GM19372 (cell line): ENCODE results near the gene SYNJ2.

Experiments
- ATAC-seq: cut with Tn5 transposase; IDR thresholded peaks from one replicate; pipeline ENCODE4 v1.9.1; 2021; ENCODE audit warnings: mild to moderate bottlenecking, low read depth, moderate library complexity; ENCODE audit not compliant: unreplicated experiment

Gene SYNJ2

DNA sequence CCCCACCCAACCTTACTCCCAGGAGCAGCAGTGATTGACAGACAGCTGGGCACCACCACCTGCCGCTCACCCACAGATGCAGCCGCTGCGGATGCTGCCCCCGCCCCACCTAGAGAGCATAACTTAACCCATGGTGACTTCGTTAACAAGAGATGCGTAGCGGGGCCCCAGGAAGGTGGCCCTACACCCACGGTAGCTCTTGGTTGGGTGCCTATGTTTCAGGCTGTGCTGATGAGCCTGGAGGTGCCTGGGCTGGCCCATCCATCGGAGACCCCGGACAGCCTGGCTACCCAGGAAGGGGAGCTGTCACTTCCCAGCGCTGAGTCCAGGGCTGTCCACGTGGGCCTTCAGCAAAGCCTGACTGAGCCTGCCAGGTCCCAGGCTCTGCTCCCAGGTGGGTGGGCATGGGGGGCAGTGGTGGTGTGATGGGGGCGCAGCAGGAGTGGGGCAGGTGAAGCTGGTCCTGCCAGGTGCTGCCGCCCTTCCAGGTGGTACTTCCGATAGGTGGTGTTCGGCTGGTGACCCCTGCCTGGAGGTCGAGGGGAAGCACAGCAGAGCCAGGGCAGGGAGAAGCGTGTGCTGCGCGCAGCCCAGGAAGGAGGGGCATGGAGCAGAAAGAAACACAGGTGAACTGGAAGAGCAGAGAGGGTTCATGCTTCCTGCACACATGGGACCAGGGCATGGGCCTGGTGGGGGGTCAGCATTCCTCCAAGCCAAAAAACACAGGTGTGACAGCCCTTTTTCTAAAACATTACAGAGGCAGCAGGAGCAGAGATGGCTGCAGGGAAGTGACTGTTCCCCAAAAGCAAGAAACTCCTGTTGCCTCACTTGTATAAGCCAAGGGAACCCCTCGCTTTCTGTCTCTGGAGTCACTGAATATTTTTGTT, 56.9 kb downstream of the SYNJ2 start:
- no peak for ATAC-seq

DNA sequence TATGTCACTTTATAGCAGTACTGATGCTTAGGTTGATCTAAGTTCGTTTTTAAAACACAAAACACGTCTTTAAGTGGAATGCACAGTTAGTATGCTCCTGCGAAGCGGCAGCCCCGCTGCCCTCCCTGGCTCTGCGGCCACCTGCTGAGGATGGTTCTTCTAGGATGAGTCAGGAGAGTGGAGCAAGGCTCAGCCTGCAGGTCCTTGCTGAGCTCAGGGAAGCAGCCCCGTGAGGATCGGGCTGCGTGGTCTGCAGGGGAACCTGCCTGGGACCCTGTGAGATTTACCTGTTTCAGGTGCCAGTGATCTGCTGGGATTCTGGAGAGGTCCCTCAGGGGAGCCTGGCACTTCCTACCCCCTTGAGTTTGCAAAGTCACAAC, 57.5 kb downstream of the SYNJ2 start:
- ATAC-seq: no peak

DNA sequence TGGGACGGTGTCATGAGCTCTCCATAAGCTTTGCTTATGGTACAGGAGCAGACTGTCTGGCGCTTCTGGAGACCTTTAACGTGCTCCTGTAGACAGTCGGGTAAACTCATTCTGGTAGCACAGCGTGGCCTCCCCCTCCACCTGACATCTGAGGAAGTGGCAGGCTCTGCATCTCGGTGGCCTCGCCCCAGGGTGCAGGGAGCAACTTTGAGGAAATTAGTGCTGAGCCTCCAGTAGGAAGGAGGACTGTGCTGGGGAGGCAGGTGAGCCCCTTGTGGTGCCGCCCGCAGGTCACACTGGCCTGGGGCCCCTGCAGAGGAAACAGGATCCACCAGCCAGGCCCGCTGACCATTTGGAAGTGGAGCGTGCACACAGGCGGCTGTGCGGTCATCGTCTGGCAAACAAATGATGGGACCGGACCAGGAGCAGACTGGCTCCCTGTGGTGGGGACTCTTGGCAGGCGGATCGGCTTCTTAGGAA, 57.9 kb downstream of the SYNJ2 start:
- ATAC-seq: no peak

DNA sequence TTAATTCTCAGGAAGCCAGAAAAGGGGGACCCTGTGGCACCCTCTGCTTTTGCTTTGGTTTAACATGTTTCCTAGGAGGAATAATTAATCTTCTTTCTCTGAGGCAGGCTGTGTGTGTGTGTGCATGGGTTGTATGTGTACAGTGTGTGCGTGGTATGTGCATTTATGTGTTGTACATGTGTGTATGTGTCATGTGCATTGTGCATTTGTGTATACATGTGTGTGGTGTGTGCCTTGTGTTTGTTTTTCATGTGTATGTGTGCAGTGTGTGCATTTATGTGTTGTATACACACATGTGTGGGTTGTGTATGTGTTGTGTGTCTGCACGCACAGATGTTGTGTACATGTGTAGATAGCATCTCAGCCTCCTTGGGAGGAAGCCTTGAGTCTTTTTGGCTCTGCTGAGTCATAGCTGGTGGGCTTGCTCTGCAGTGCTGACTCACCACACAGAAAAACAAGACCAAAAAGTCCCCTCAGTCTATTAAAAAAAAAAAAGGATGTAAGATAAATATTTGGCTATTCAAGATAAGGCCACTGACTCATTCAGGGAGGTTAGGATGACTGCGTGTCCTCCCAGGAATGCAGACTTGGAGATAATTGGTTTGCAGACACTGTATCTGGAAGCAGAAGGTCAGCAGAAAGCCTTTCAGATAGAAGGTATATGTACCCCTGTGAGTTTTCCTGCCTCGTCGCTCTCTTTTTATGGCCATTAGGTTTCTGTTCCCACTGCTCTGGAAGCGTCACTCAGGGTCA, 58.6 kb downstream of the SYNJ2 start:
- no peak for ATAC-seq

DNA sequence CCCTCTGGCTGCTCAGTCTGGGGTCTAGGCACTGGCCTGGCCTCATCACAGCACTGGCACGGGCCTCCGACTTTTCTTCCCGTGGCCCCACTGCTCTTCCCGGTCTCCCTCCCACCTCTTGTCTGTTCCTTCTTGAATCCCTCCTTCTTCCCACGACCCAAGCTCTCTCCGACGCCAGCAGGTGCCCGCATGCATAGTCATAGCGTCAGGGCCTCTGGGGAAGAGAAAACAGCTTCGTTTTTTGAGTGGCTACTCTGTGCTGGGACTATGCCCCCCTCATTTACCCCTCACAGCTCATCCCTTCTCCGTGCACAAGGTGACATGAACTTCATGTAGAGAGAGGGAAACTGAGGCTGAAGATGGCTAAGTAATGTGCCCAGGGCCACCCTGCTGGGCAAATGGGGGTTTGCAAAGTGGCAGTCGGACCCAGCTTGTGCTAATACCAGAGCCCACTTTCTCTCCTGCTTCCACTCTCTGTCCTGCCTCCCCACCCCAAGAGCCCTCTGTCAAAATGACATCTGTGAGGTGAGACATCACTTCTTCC, 59.2 kb downstream of the SYNJ2 start:
- no peak for ATAC-seq

DNA sequence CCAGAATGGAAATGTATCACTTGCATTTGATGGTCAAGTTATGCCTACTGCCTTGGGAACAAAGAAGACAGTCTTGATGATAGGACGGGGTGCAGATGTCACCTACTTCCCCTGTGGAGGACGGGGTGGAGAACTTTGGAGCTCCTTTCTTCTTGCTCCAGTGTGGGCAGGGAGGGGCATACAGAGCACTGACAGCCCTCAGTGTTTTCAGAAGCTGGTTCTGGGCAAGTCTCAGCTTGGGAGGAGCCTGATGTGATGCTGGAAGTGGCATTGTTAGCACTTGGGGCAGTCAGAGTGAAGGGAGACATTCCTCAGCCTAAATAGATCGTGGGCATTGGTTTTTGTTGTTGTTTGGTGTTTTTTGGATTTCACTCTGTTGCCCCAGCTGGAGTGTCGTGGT, 59.7 kb downstream of the SYNJ2 start:
- no peak for ATAC-seq

DNA sequence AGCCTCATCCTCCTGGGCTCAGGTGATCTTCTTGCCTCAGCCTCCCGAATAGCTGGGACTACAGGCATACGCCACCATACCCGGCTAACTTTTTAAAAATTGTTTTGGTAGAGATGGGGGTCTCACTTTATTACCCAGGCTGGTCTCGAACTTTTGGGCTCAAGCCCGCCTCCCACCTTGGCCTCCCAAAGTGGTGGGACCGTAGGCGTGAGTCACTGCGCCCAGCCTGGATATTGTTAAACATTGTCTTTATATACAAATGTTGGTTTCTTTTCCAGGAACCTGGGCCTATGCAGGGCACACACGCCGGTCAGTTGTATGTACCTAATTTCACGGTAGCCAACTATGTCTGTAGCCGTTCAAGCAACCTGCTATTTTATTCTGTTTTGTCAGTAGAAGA, 60.1 kb downstream of the SYNJ2 start:
- ATAC-seq: no peak

DNA sequence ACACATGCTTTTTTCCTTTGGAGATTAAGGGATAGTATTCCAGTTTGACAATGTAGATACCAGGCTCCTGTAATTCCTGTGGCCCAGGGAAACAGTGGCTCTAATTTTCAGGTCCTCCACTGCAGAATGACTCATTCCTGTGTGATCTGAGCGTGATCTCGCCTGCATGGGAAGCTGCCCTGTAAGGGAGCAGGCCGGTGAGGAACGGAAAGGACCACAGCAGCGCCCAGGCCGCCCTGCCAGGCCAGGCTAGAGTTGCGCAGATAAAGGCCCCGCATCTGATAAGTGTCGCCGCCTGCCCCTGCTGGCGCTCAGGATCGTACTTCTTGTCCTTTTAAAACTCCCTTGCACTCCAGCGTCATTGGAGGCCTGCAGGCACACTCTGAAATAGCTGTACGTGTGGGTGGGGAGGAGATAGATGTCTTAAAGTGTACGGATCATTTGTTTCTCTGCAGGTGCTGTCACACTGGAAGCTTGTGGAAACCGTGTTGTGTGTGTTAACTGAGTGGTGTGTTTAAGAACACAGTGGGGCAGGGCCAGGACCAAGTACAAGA, 60.7 kb downstream of the SYNJ2 start:
- ATAC-seq: no peak

DNA sequence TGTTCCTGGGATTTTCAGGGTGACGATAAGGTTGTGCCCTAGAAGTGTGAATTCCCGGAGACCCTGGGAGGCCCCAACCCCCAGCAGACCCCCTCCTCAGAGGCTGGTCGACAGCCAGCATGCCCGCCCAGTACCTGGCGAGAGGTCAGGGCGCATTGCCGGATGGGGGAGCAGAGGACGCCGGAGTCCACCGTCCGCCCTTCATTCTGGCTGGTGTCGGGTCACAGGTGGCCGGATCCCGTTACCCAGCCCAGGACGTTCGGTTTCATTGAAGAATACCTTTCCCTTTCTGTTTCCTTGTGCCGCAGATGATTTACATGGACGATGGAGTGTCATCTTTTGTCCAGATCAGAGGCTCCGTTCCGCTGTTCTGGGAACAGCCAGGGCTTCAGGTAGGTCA, 61.3 kb downstream of the SYNJ2 start:
- no peak for ATAC-seq

DNA sequence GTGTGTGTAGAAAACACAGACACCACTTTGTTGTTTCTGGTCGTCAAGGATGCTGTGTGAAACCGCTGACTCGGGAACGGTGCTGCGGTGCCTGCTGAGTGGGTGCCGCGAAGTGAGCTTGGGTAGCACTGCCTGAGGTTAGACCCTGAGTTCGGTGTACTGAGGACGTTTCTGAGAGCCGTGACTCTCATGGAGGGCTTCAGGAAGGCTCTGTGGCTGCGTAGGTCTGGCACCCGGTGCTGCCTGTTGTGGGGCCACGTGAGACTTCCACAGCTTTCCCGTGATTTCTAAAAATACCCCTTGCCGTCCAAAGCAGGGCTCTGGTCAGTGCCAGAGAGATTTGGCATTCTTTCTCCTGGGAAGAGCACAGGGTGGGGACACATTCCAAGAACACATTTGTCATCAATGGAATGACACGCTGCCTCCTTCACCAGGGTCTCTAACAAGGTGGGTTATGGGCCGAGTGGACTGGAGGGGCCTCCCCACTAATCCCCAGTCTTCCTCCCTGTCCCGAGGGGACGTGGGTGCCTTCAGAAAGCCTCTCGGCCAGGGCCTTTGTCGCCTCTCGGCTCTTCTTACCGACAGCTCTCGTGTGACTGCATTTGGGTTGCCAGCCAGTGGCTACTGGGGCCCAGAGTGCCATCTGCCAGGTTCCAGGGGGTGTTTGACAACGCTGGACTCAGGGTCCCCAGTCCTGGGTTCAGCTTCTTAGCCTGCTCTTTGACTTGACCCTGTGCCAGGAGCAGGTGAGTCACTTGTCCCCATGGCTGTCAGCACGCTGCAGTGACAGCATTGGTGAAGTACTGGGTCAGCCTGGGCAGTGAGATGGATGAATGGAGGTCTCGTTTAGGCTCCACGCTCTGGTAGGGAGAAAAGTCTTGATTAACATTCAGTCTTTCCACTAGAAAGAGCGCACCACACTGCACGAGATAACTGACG, 62.2 kb downstream of the SYNJ2 start:
- no peak for ATAC-seq

DNA sequence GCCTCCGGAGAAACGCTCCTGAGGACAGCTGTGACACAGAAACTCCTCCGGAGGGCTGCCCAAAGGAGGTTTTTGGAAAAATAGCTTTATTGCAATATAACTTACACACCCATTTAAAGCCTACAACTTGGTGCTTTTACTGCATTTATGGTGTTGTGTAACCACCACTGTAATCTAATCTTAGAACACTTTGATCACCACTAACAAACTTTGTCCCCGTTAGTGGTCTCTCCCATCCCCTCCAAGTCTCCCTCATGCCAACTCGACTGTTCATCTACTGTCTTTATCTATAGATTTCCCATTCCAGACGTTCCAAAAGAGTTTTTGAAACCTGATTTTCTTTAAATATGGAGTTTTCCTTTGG, 62.8 kb downstream of the SYNJ2 start:
- no peak for ATAC-seq

DNA sequence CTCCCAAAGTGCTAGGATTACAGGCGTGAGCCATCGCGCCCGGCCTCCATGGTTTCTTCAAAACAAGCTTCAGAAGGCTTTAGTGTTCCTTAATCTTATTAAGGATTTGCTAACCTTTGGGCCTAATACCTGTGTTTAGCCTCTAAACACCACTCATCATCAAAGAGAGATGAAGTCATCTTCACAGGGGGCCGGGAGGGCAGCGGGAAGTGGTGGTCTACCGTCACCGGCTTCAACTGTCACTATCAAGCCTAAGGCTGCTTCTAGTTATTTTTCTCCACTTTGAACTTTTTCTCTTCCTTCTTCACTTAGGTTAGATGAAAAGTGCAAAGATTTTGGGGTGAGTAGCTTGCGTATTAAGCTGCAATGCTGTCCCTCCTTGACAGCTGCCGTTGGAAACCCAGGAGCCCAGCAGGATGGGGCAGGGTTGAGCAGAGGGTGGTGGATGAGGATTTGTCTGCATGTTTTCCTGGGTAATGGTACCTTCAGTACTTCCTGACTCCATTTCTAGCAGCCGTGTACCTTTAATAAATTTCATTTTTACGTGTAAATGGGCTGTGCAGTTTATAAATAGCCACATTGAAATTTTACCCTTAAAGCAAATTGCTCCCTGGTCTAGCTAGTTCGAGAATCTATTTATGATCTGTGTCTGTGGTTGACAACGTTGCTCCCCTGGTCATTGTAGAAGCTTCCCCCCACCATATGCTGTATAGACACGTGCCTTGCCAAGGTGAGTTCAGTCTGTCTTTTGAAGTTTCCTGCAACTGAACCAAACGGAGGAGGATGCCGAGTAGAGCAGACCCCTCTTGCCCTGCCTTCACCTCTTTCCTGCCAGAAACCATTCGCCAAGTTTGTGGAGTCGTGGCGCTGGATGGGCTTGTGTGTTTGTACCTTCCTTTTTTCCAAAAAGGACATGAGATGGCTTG, 64.8 kb downstream of the SYNJ2 start:
- ATAC-seq: no peak

DNA sequence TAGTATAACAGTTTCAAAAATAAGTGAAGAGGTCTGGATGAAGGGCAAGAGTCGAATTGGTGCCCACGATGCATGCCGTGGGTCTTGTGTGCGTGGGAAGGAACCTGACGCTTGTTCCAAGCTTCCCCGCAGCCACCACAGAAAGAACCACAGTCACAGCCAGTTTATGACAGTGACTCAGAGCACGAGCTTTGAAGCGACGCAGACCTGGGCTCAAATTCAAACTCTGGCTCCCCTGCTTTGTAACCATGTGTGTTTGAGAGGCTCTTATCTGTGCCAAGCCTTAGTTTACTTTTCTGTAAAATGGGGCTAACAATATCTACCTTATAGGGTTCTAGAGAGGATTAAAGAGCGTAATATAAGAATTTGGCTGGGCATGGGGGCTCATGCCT, 65.5 kb downstream of the SYNJ2 start:
- no peak for ATAC-seq

DNA sequence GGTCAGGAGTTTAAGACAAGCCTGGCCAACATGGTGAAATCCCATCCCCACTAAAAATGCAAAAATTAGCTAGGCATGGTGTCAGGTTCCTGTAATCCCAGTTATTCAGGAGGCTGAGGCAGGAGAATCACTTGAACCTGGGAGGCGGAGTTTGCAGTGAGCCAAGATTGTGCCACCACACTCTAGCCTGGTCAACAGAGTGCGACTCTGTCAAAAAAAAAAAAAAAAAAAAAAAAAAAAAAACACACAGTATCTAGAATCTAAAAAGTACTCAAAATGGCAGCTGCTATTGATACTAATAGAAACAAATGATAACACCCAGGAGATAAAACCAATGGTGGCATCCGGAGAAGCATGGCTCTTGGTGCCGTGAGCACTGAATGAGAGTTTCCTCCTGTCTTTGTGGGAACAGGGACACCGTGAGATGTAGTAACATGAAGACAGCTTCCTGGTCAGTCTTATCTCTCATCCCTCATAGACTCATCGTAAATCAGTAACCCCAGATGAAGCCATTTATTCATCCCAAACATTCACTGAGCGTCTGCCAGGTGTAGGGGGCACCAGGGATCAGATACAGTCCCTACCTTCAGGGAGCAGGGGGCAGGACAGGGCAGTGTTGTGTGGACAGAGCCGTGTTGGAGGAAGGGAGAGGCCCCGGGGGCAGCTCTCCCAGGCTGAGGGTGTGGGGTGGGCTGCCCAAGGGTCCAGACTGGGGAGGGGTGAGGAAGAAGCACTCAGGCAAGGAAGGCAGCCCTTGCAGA, 66.1 kb downstream of the SYNJ2 start:
- ATAC-seq: no peak

DNA sequence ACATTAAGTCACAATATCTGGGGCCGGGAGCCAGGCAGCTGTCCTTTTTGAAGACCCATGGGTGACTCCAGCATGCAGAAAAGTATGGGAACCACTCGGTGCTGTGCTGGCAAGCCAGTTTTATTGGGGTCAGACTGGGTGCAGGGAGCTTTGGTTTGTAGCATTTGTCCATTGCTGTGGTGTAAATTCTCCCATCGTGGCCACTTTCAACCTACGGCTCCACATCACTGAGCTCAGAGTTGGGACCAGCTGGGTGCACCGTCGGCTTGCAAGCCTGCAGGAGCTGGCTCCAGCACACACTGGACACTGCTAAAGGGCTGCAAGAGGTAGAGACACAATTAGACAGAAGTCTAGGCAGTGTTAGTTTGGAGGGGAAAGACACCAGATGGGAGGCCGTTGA, 66.9 kb downstream of the SYNJ2 start:
- no peak for ATAC-seq

DNA sequence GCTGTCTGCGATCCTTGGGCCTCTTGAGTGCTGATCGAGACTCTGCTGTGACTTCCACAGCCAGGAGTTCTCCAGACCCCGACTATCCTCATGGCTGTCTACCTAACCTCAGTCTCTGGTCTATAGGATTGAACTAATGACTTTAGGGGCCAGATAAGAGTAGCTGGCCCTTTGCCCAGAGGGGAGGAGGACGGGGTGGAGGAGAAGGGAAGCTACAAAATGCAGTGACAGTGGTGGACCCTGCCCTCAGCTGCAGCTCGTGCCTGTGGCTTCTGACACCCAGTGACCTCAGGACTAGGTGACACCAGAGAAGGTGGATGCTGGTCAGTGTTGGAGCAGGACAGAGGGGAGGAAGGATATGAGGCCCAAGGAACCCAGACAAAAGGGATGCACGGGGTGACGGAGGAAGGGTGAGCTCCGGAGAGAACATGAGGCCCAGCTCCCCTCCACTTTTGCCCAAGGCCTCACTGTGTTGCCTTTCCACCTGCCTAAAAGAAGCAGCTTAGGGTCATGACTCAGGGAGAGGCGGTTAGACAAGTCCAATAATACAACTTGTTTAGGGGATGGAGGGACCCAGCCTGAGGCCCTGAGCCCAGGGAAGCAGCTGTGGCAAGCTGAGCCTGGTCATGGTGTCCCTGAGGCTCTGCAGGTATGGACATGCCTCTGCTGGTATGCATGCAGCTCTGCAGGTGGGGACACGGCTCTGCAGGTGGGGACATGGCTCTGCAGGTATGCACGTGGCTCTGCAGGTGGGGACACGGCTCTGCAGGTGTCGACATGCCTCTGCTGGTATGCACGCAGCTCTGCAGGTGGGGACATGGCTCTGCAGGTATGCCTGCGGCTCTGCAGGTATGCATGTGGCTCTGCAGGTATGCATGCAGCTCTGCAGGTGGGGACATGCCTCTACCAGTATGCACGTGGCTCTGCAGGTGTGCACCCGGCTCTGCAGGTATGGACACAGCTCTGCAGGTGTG, 67.7 kb downstream of the SYNJ2 start:
- no peak for ATAC-seq

DNA sequence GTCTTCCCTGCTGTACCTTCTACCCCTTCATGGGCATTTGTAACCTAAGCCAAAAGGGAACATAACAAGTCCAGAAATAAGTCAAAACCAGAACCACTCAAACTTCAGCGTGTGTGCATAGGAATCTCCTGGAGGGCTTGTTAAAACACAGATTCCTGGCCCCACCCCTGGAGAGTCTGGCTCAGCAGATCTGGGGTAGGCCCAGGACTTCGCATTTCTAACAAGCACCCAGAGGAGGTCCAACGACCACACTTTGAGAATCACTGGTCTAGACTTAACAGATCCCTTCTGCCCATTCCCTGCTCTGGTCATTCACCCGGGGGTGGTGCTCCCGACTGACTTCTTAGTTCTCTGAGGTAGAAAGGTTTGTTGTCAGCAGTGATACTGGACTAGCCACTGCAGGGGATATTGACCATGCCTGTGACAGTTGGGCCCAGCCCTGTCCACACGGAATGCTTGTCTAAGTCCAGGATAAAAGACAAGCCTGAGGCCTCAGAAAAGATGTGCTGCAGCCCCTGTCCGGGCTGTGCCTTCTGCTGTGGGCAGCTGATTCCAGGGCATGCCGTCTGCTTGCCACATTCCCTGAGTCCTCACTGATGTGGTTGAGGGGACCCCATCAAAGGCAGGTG, 68.6 kb downstream of the SYNJ2 start:
- no peak for ATAC-seq
